ENCODE results near the gene CLSTN1.

GRCh38 chr1:9782897-9783296 is 40.9 kb downstream of the CLSTN1 start:
- no peak for TF ChIP-seq RAD21 (IDR thresholded peaks at IDR 0.05; ENCODE audit: insufficient read depth, low read depth, low read length)
- TF ChIP-seq CTCF (IDR thresholded peaks at IDR 0.05 in 2 of 3, conservative IDR thresholded peaks at IDR 0.05 in 1 of 3; ENCODE audit: control insufficient read depth in 2 of 3, extremely low read depth in 1 of 3, insufficient read depth in 1 of 3, low read depth in 3 of 3, low read length in 3 of 3), result no peak
- no peak for TF ChIP-seq EP300 (IDR thresholded peaks at IDR 0.05; ENCODE audit: borderline replicate concordance in 1 of 2, control insufficient read depth in 1 of 2, low read depth in 2 of 2, low read length in 2 of 2)
